NCI-H460 (cell line): ENCODE measurements around the gene RASA3. TPM values are rescaled to one million over a fixed set of nuclear protein-coding genes. Genes with fewer than 3 reads are reported as not detected.
A peak's percentile ranks its signal among the peaks of the same experiment; 100 is the strongest.

Experiments used
- DNase-seq: peaks from one replicate; pipeline ENCODE4 v3.0.0-alpha.2; 2016; ENCODE audit warnings: low read depth; ENCODE audit errors: extremely low read depth
- total RNA-seq: library from RNA; depleted of rRNA; stranded (reverse); fragments of >200 nt; shearing (Covaris generic); gene quantifications from 2 replicates; pipeline ENCODE4 v1.2.3, GENCODE V29; 2014

RASA3 gene
- total RNA-seq, 1 experiment from 2014 or later = 14.2 TPM

GRCh38 chr13:113965383-113965874 is 167.0 kb downstream of the RASA3 start:
- DNase-seq = no peak

DNA sequence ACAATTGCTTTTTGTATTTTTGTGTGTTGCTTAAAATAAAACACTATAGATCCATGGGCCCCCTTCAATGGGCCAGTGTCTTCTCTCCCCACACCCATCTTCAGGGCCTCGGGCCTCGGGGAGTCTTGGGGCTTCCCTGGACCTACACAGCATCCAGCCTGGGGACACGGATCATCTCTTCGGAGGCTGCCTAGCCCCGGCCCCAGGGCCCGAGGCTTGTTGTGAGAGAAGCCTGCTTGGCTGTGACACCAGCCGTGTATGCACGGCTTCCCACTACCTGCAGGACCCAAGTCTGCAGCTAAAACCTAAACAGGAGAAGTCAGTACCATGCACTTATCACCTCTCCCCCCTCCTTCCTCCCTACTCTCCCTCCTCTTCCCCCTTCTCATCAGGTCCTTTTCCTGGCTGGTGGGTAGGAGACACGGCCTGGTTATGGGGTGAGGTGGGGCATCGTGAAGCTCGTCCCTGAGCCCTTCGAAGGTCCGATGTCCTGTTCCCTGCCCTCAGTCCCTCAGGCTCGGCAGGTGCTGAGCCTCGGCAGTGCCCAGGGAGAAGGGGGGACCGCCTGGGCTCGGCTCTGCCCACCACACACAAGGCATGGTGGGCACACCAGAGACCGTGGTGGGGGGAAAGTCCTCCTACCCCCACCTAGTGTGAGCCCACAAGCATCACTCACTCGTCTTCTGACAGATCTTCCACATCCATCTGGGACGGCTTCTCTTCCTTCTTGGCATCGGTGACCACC is 168.0 kb downstream of the RASA3 start:
- DNase-seq = no peak

DNA sequence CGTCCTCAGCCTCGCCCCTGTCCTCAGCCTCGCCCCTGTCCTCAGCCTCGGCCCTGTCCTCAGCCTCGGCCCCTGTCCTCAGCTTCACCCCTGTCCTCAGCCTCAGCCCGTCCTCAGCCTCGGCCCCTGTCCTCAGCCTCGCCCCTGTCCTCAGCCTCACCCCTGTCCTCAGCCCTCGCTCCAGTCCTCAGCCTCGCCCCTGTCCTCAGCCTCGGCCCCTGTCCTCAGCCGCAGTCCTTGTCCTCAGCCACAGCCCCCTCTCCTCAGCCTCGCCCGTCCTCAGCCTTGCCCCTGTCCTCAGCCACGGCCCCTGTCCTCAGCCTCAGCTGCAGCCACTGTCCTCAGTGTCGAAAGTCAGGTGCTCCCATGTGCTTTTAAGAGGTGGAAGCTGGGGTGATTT is 169.0 kb downstream of the RASA3 start:
- no peak for DNase-seq

DNA sequence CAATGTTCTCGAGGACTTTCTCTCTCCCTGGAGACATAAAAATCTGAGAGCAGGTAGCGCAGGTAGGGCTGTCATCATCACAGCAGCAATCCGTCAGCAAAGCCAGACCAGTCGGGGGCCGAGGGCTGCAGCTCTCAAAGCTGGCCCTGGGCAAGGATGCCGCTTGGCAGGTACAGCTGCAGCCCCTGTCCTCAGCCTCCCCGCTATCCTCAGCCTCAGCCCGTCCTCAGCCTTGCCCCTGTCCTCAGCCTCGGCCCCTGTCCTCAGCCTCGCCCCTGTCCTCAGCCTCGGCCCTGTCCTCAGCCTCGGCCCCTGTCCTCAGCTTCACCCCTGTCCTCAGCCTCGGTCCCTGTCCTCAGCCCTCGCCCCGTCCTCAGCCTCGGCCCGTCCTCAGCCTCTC is 169.4 kb downstream of the RASA3 start:
- DNase-seq = no peak

GRCh38 chr13:113962386-113962785 is 170.0 kb downstream of the RASA3 start:
- no peak for DNase-seq

DNA sequence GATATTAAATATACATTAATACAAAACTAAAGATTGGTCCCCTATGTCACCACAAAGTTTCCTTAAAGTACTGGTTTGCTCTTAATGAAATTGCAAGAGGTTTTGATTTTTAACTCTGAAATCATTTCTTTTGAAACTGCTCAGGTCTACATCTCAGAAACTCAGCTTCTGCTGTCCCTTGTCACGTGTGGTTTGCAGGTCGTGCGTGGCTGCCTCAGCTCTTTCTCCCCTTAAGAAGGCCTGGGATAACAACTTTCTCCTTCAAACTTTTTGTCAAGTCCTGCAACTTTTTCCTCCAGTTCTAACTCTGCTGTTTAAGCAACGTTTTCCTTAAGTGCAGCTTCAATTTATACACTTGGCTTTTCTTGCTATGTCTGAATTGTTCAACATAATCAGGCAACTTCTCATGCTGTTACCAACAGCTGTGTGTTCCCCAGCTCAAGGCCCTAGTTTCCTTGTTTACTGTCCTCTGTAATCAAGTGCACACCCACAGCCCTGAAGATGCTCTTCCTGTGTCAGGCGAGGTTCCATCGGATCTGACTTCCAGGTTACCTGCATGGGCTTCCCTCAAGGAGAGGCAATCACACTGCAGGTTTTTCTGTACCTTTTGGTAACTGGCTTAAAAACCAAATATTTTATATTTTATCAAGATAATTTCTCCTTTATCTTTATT is 172.0 kb downstream of the RASA3 start:
- DNase-seq = no peak

DNA sequence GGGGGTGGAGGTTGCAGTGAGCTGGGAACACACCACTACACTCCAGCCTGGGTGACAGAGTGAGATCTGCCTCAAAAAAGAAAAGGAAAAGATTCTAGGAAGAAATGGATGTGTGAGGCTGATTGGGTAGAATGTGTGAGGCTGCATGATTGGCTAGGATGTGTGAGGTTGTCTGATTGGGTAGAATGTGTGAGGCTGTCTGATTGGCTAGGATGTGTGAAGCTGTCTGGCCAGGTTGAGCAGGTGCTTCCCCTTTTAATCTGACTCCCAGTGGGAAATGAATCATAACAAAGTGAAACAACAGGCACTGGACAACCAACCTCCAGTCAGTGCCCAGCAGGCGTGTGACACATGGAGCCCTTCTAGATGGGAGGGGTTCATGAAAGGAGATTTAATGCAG is 173.2 kb downstream of the RASA3 start:
- DNase-seq = no peak

DNA sequence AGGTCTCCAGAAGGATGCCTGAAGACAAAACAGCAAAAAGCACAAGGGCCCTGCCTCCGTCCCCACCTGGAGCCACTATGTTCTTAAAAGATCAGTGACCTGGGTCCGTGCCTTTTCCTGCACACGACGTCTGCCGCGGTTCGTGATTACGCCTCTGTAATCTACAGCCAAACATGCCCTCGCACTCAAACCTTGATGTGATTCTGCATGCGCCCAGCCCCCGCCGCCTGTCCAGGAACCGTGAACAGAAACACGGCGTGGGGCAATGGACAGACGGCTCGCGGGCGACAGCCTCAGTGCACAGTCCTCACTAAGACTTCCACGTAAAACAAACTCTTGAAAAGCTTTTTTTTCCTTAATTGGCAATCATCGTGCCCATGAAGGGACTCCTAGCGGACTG is 174.1 kb downstream of the RASA3 start:
- no peak for DNase-seq

GRCh38 chr13:113956571-113956970 is 175.9 kb downstream of the RASA3 start:
- DNase-seq = no peak

GRCh38 chr13:113955691-113956090 is 176.7 kb downstream of the RASA3 start:
- DNase-seq = no peak

GRCh38 chr13:113955235-113955634 is 177.2 kb downstream of the RASA3 start:
- DNase-seq = no peak

- DNase-seq = no peak
Measured at GRCh38 chr13:113954046-113954835, 178.2 kb downstream of the RASA3 start.

DNA sequence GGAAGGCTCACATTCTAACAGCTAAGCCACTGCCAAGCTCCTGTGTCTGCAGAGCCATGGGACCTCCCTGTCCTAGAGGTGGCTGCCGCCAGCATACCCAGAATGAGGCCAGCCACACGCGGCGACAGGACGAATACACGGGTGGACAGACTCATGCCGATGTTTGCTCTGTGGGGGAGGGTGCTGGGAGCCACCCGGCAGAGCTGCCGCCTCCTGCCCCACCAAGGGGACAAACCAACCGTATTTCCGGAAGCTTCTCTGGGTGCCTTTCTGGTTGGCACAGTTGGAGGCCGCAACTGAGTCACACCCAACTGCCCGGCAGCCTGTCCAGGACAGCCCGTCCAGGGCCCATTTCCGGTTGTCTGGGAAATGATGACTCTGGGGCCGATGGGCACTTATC is 178.9 kb downstream of the RASA3 start:
- no peak for DNase-seq

DNA sequence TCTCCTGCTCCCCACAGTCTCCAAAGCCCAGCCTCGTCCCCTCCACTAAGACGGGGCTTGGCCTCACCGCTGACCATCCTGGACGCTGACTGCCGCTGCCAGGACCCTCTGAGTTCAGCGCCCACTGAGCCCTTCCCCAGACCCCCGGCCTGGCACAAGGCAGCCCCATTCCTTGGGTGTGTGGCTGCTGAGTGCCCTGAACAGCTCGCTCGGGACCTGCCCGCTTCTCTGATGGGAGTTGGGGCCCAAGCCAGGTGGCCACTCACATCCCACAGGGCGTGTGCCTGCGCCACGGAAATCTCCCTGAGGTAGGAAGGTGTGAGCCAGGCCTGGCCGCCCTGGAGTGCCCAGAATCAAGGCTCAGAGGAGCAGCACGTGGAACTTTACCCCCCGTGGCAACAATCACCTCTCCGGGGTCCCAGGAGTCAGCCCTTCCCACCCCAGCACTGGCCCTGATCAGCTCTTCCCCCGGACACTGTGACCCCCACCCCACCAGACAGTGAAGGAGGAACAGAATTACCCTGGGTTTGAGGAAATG is 179.4 kb downstream of the RASA3 start:
- no peak for DNase-seq

GRCh38 chr13:113952151-113952982 is 180.1 kb downstream of the RASA3 start:
- no peak for DNase-seq

GRCh38 chr13:113951246-113951999 is 181.0 kb downstream of the RASA3 start:
- DNase-seq = peak; percentile 67

DNA sequence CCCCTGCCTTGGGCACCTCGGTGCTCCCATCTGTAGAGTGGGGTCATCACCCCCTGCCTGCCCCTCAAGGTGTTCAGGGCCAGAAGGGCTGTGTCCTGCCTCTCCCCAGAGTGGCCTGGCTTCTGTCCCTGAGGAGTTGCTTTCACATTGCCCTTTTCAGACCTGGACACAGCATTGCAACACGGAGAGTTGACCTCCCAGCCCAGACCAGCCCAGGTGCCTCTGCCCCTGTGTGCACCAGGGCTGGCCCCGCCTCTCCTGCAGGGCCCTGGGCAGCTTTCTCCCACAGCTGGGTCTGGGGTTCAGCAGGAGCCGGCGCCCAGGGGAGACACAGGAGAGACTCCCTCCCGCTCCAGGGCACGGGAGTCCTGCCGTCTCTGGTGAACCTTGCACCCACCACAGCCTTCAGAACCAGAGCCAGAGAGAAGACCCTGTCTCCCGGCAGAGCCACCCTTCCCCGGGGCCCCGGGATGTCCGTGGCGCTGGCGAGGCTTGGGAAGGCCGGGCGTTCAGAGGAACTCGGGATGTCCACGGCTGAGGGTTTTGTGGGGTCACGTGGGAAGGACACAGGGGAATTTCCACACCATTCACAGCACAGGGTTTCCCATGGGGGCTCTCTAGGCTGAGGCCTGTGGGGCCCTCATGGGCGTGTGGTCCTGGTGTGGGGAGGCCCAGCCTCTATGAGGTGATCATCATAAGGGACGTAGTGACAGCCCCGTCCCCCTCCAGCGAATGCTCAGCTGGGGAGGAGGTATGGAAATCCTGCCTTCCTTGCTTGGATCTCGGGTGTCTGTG is 181.8 kb downstream of the RASA3 start:
- no peak for DNase-seq

- no peak for DNase-seq
Measured at GRCh38 chr13:113949546-113949945, 182.9 kb downstream of the RASA3 start.
